Trophoblast cell (in vitro differentiated cells and primary cell): ENCODE measurements around the gene MRPL3.

Source experiments
- DNase-seq, 2 donors: peaks; one replicate each; pipeline ENCODE4 v3.0.0-alpha.2; 2016
- H2AFZ ChIP-seq: 2 replicates; pipeline ENCODE4 v1.6.1; 2013; ENCODE audit warnings: low read length, moderate library complexity, mild to moderate bottlenecking; ENCODE audit not compliant: insufficient read depth, poor library complexity
- H2AK5ac ChIP-seq: 2 replicates; pipeline ENCODE4 v1.6.1; 2013; ENCODE audit warnings: mild to moderate bottlenecking, low read length
- H2BK120ac ChIP-seq: 2 replicates; pipeline ENCODE4 v1.6.1; 2013; ENCODE audit warnings: low read length, mild to moderate bottlenecking, moderate library complexity; ENCODE audit not compliant: insufficient read depth, poor library complexity
- H2BK12ac ChIP-seq: 2 replicates; pipeline ENCODE4 v1.6.1; 2013; ENCODE audit warnings: mild to moderate bottlenecking, low read length, moderate library complexity
- H2BK5ac ChIP-seq: 2 replicates; pipeline ENCODE4 v1.6.1; 2013; ENCODE audit warnings: low read length, low read depth, moderate library complexity, mild to moderate bottlenecking; ENCODE audit not compliant: poor library complexity
- H3K14ac ChIP-seq: 2 replicates; pipeline ENCODE4 v1.6.1; 2013; ENCODE audit warnings: mild to moderate bottlenecking, low read length
- H3K18ac ChIP-seq: 2 replicates; pipeline ENCODE4 v1.6.1; 2013; ENCODE audit warnings: mild to moderate bottlenecking, low read length
- H3K23ac ChIP-seq: 2 replicates; pipeline ENCODE4 v1.6.1; 2013; ENCODE audit warnings: low read length
- H3K27ac ChIP-seq: 2 replicates; pipeline ENCODE4 v1.5.1; 2013; ENCODE audit warnings: low read depth, mild to moderate bottlenecking, inconsistent platforms, low read length, moderate library complexity
- H3K27me3 ChIP-seq: 2 replicates; pipeline ENCODE4 v1.6.1; 2013; ENCODE audit warnings: inconsistent platforms, mild to moderate bottlenecking, low read length, moderate library complexity; ENCODE audit not compliant: insufficient read depth
- H3K36me3 ChIP-seq, 2 experiments: 1 replicate in 1 of 2; 2 replicates in 1 of 2; pipeline ENCODE4 v1.6.1; 2013; ENCODE audit warnings: low read length in 2 of 2, mild to moderate bottlenecking in 2 of 2, moderate library complexity in 1 of 2; ENCODE audit not compliant: insufficient read depth in 2 of 2, control insufficient read depth in 1 of 2
- H3K4ac ChIP-seq: 2 replicates; pipeline ENCODE4 v1.6.1; 2013; ENCODE audit warnings: low read depth, mild to moderate bottlenecking, low read length, moderate library complexity
- H3K4me1 ChIP-seq, 2 experiments: 1 replicate in 1 of 2; 2 replicates in 1 of 2; pipeline ENCODE4 v1.6.1; 2013; ENCODE audit warnings: low read length in 2 of 2, mild to moderate bottlenecking in 2 of 2, moderate library complexity in 1 of 2; ENCODE audit not compliant: insufficient read depth in 2 of 2, control insufficient read depth in 1 of 2
- H3K4me2 ChIP-seq: 2 replicates; pipeline ENCODE4 v1.6.1; 2013; ENCODE audit warnings: inconsistent platforms, mild to moderate bottlenecking, low read length, moderate library complexity
- H3K4me3 ChIP-seq: 2 replicates; pipeline ENCODE4 v1.5.1; 2013; ENCODE audit warnings: mild to moderate bottlenecking, low read depth, low read length, inconsistent platforms
- H3K79me1 ChIP-seq: one replicate; pipeline ENCODE4 v1.6.1; 2013; ENCODE audit warnings: low read length
- H3K79me2 ChIP-seq: 2 replicates; pipeline ENCODE4 v1.6.1; 2013; ENCODE audit warnings: low read length, mild to moderate bottlenecking; ENCODE audit not compliant: control insufficient read depth, insufficient read depth, poor library complexity
- H3K9ac ChIP-seq: 2 replicates; pipeline ENCODE4 v1.6.1; 2013; ENCODE audit warnings: mild to moderate bottlenecking, low read length
- H3K9me3 ChIP-seq: 2 replicates; pipeline ENCODE4 v1.6.1; 2013; ENCODE audit warnings: low read depth, mild to moderate bottlenecking, control low read depth, inconsistent platforms, low read length; ENCODE audit not compliant: insufficient read depth
- H4K12ac ChIP-seq: 2 replicates; pipeline ENCODE4 v1.6.1; 2013; ENCODE audit warnings: low read depth, mild to moderate bottlenecking, low read length, moderate library complexity
- H4K8ac ChIP-seq: 2 replicates; pipeline ENCODE4 v1.6.1; 2013; ENCODE audit warnings: low read depth, mild to moderate bottlenecking, low read length, moderate library complexity
- H4K91ac ChIP-seq: one replicate; pipeline ENCODE4 v1.6.1; 2013; ENCODE audit warnings: low read depth, mild to moderate bottlenecking, low read length, moderate library complexity
- WGBS: extraction: QIAGEN DNeasy Blood & Tissue Kit; methylation state at CpG from one replicate; pipeline ENCODE4 v1.1.7; 2013; ENCODE audit warnings: missing lambda C conversion rate; ENCODE audit not compliant: insufficient read length, insufficient coverage; ENCODE audit errors: extremely low coverage; 5-methylcytosine and 5-hydroxymethylcytosine counted together

The MRPL3 gene

GRCh38 chr3:131540821-131541220 is 38.0 kb upstream of the MRPL3 start:
- H4K12ac ChIP-seq = no peak overlapping the region
- no peak overlapping the region for H3K27ac ChIP-seq
- H3K18ac ChIP-seq = no peak overlapping the region
- H2AFZ ChIP-seq = no peak overlapping the region
- no peaks in the 10 kb centered on the region for H3K27me3 ChIP-seq
- no peaks in the 10 kb centered on the region for H3K79me2 ChIP-seq
- H3K23ac ChIP-seq = no peak overlapping the region
- no peaks in the 10 kb centered on the region for H3K9me3 ChIP-seq
- H3K4me3 ChIP-seq = no peak overlapping the region
- no peak overlapping the region for H3K14ac ChIP-seq
- H3K79me1 ChIP-seq = no peaks in the 10 kb centered on the region
- H3K4ac ChIP-seq = no peak overlapping the region
- H4K91ac ChIP-seq = no peak overlapping the region
- WGBS = no CpG with 5 or more reads among the region's 2 CpGs
- H2BK120ac ChIP-seq = no peak overlapping the region
- no peak overlapping the region for H4K8ac ChIP-seq
- no peak overlapping the region for H2AK5ac ChIP-seq
- DNase-seq = no peak
- no peak overlapping the region for H2BK5ac ChIP-seq
- no peak overlapping the region for H3K4me2 ChIP-seq
- no peak overlapping the region for H3K9ac ChIP-seq
- no peak overlapping the region for H2BK12ac ChIP-seq
- peaks cover 2 to 4% of the 10 kb centered on the region in 2 experiments for H3K4me1 ChIP-seq
- H3K36me3 ChIP-seq = no peaks in the 10 kb centered on the region

GRCh38 chr3:131540143-131540542 is 37.4 kb upstream of the MRPL3 start:
- DNase-seq = no peak
- no peak overlapping the region for H2BK5ac ChIP-seq
- H3K79me2 ChIP-seq = no peaks in the 10 kb centered on the region
- no peaks in the 10 kb centered on the region for H3K79me1 ChIP-seq
- H4K91ac ChIP-seq = no peak overlapping the region
- no peak overlapping the region for H2BK120ac ChIP-seq
- no peak overlapping the region for H3K9ac ChIP-seq
- no peak overlapping the region for H4K12ac ChIP-seq
- H4K8ac ChIP-seq = no peak overlapping the region
- H3K18ac ChIP-seq = no peak overlapping the region
- H3K14ac ChIP-seq = no peak overlapping the region
- H3K23ac ChIP-seq = no peak overlapping the region
- no peaks in the 10 kb centered on the region for H3K36me3 ChIP-seq
- H2BK12ac ChIP-seq = no peak overlapping the region
- H3K4me3 ChIP-seq = no peak overlapping the region
- H3K27me3 ChIP-seq = no peaks in the 10 kb centered on the region
- no peak overlapping the region for H2AFZ ChIP-seq
- no peak overlapping the region for H3K4ac ChIP-seq
- H3K27ac ChIP-seq = no peak overlapping the region
- H2AK5ac ChIP-seq = no peak overlapping the region
- H3K4me1 ChIP-seq = peaks cover 2 to 4% of the 10 kb centered on the region in 2 experiments
- no peak overlapping the region for H3K4me2 ChIP-seq
- H3K9me3 ChIP-seq = no peaks in the 10 kb centered on the region

GRCh38 chr3:131538968-131539367 is 36.2 kb upstream of the MRPL3 start:
- no peak overlapping the region for H2BK12ac ChIP-seq
- no peak overlapping the region for H3K9ac ChIP-seq
- H2BK5ac ChIP-seq = no peak overlapping the region
- no peak overlapping the region for H3K14ac ChIP-seq
- no peak overlapping the region for H3K18ac ChIP-seq
- H4K12ac ChIP-seq = no peak overlapping the region
- no peak overlapping the region for H3K4ac ChIP-seq
- H3K36me3 ChIP-seq = no peaks in the 10 kb centered on the region
- H3K27ac ChIP-seq = no peak overlapping the region
- no peak overlapping the region for H3K4me3 ChIP-seq
- no CpG with 5 or more reads among the region's 1 CpG for WGBS
- no peak overlapping the region for H4K8ac ChIP-seq
- H2AK5ac ChIP-seq = no peak overlapping the region
- no peaks in the 10 kb centered on the region for H3K9me3 ChIP-seq
- no peak overlapping the region for H4K91ac ChIP-seq
- no peaks in the 10 kb centered on the region for H3K27me3 ChIP-seq
- H3K23ac ChIP-seq = no peak overlapping the region
- no peak overlapping the region for H2BK120ac ChIP-seq
- H3K4me1 ChIP-seq = peaks cover 2 to 4% of the 10 kb centered on the region in 2 experiments
- no peak overlapping the region for H2AFZ ChIP-seq
- no peak for DNase-seq
- H3K79me1 ChIP-seq = no peaks in the 10 kb centered on the region
- H3K4me2 ChIP-seq = no peak overlapping the region
- H3K79me2 ChIP-seq = no peaks in the 10 kb centered on the region

DNA sequence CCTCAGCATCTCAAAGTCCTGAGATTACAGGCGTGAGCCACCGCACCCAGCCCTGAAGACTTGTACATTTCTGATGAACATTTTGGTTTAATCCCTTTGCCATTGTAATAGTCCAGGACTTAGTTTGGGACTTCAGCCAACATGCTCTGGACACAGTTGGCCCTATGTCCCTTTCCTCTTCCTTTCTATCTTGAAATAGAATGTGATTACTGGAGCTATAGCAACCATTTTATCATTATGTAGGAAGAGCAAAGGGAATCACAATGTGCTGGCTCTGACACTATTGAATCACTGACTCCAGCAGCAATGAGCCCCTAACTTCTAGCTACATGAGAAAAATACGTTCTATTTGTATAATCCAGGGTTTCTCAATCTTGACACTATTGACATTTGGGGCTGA is 34.8 kb upstream of the MRPL3 start:
- H3K9me3 ChIP-seq = no peaks in the 10 kb centered on the region
- DNase-seq = no peak
- WGBS = no CpG with 5 or more reads among the region's 3 CpGs

More for the DNA sequence above, 34.8 kb upstream of the MRPL3 start:
- Histone ChIP-seq H3K4ac (no peak overlapping the region), H3K4me1 (no peaks in the 10 kb centered on the region), H2AFZ (no peak overlapping the region), H3K79me2 (no peaks in the 10 kb centered on the region), H3K23ac (no peak overlapping the region), H3K4me3 (no peak overlapping the region), H3K27ac (no peak overlapping the region), H3K36me3 (no peaks in the 10 kb centered on the region), H2BK120ac (no peak overlapping the region), H3K27me3 (no peaks in the 10 kb centered on the region), H3K4me2 (no peak overlapping the region), H2BK5ac (no peak overlapping the region), H3K9ac (no peak overlapping the region), H2AK5ac (no peak overlapping the region), H4K91ac (no peak overlapping the region), H4K12ac (no peak overlapping the region), H4K8ac (no peak overlapping the region), H3K79me1 (no peaks in the 10 kb centered on the region), H3K18ac (no peak overlapping the region), H3K14ac (no peak overlapping the region), H2BK12ac (no peak overlapping the region)
